Colonic mucosa (tissue), 4 donors: ENCODE data around the gene COG5. TPM values are rescaled to one million over a fixed set of nuclear protein-coding genes. Genes with fewer than 3 reads are reported as not detected.

ENCODE experiments used
- DNase-seq: peaks from one replicate; pipeline ENCODE4 v3.0.0-alpha.2; 2020
- H3K27ac ChIP-seq: fragments of 200-600 bp; one replicate; pipeline ENCODE4 v1.8.0; 2021
- H3K27me3 ChIP-seq: fragments of 200-600 bp; one replicate; pipeline ENCODE4 v1.8.0; 2021
- H3K36me3 ChIP-seq: fragments of 200-600 bp; one replicate; pipeline ENCODE4 v1.8.0; 2021
- H3K4me1 ChIP-seq: fragments of 200-600 bp; one replicate; pipeline ENCODE4 v1.8.0; 2021; ENCODE audit warnings: mild to moderate bottlenecking
- H3K4me3 ChIP-seq: fragments of 200-600 bp; one replicate; pipeline ENCODE4 v1.8.0; 2021
- H3K9ac ChIP-seq, 2 donors: one replicate each; pipeline ENCODE4 v1.7.0; 2013; ENCODE audit warnings: control low read depth in 2 of 2, low read depth in 2 of 2, low read length in 2 of 2
- H3K9me3 ChIP-seq: fragments of 200-600 bp; one replicate; pipeline ENCODE4 v1.8.0; 2021
- CTCF ChIP-seq: fragments of 200-600 bp; IDR thresholded peaks from one replicate; pipeline ENCODE4 v1.8.0; 2022; ENCODE audit warnings: antibody characterized with exemption, mild to moderate bottlenecking
- intact Hi-C: fragments of 100-400 bp; cut with DNase I; formaldehyde crosslinking; loops from one replicate; pipeline ENCODE4 v1.14.1; 2022
- total RNA-seq, 2 donors: library from RNA; stranded (reverse); fragmentation: NEBNext Ultra II Directional in 1 of 2; extraction: Animal tissue kit (Norgen Biotek cat#: 25700) in 1 of 2; gene quantifications; one replicate each; pipeline ENCODE4 v1.2.1, GENCODE V29; 2021
- donor health status: healthy.
- donor health status: DM: no; HTN: no; CAD: no.
- donor health status: DM: no; HTN: no; CAD: no.

Gene COG5
- total RNA-seq, 2 donors from 2014 or later: 43.1 to 46.8 TPM

GRCh38 chr7:107242267-107242666 is 321.5 kb downstream of the COG5 start:
- no peak for DNase-seq
- intact Hi-C loops: no loop called here
- no peaks in the 10 kb centered on the region for H3K36me3 ChIP-seq
- no peaks in the 10 kb centered on the region for H3K9me3 ChIP-seq
- H3K4me1 ChIP-seq: no peaks in the 10 kb centered on the region
- TF ChIP-seq CTCF: no peak
- H3K27me3 ChIP-seq: no peaks in the 10 kb centered on the region
- H3K4me3 ChIP-seq: no peak overlapping the region
- no peak overlapping the region for H3K27ac ChIP-seq
- no peak overlapping the region for H3K9ac ChIP-seq

GRCh38 chr7:107237451-107237850 is 326.3 kb downstream of the COG5 start:
- Histone ChIP-seq H3K27me3 (no peaks in the 10 kb centered on the region), H3K4me3 (no peak overlapping the region), H3K36me3 (no peaks in the 10 kb centered on the region), H3K9ac (no peak overlapping the region), H3K27ac (no peak overlapping the region), H3K4me1 (no peaks in the 10 kb centered on the region), H3K9me3 (no peaks in the 10 kb centered on the region)
- TF ChIP-seq CTCF: no peak
- no peak for DNase-seq
- intact Hi-C loops: no loop called here

- no peaks in the 10 kb centered on the region for H3K36me3 ChIP-seq
- no peak for TF ChIP-seq CTCF
- DNase-seq: no peak
- H3K27me3 ChIP-seq: no peaks in the 10 kb centered on the region
- no peaks in the 10 kb centered on the region for H3K4me1 ChIP-seq
- intact Hi-C loops: no loop called here
- no peaks in the 10 kb centered on the region for H3K9me3 ChIP-seq
- no peak overlapping the region for H3K4me3 ChIP-seq
- H3K27ac ChIP-seq: no peak overlapping the region
- H3K9ac ChIP-seq: no peak overlapping the region
Observed at GRCh38 chr7:107236862-107237261, 326.9 kb downstream of the COG5 start.

GRCh38 chr7:107234436-107234835 is 329.3 kb downstream of the COG5 start:
- Histone ChIP-seq H3K9me3 (no peaks in the 10 kb centered on the region), H3K4me1 (no peaks in the 10 kb centered on the region), H3K27me3 (no peaks in the 10 kb centered on the region), H3K4me3 (no peak overlapping the region), H3K9ac (no peak overlapping the region), H3K36me3 (no peaks in the 10 kb centered on the region), H3K27ac (no peak overlapping the region)
- intact Hi-C loops: no loop called here
- no peak for DNase-seq
- TF ChIP-seq CTCF: no peak

GRCh38 chr7:107233981-107234380 is 329.7 kb downstream of the COG5 start:
- Histone ChIP-seq H3K36me3 (no peaks in the 10 kb centered on the region), H3K27ac (no peak overlapping the region), H3K9ac (no peak overlapping the region), H3K9me3 (no peaks in the 10 kb centered on the region), H3K27me3 (no peaks in the 10 kb centered on the region), H3K4me3 (no peak overlapping the region), H3K4me1 (no peaks in the 10 kb centered on the region)
- TF ChIP-seq CTCF: no peak
- DNase-seq: no peak
- intact Hi-C loops: no loop called here

- no peak for TF ChIP-seq CTCF
- DNase-seq: no peak
- Histone ChIP-seq H3K4me1 (no peaks in the 10 kb centered on the region), H3K36me3 (no peaks in the 10 kb centered on the region), H3K9me3 (no peaks in the 10 kb centered on the region), H3K9ac (no peak overlapping the region), H3K4me3 (no peak overlapping the region), H3K27me3 (no peaks in the 10 kb centered on the region), H3K27ac (no peak overlapping the region)
- intact Hi-C loops: no loop called here
Observed at GRCh38 chr7:107233174-107233573, 330.5 kb downstream of the COG5 start.
